ENCODE results near the gene PRR3. TPM values are rescaled to one million over a fixed set of nuclear protein-coding genes. Genes with fewer than 3 reads are reported as not detected.

Gene PRR3
- total and polyA plus RNA-seq, 2 of the 13 experiments (the other 11 are each of a cell fraction or from before 2014, with no cell fraction given), result 14.6 to 21.2 TPM

DNA sequence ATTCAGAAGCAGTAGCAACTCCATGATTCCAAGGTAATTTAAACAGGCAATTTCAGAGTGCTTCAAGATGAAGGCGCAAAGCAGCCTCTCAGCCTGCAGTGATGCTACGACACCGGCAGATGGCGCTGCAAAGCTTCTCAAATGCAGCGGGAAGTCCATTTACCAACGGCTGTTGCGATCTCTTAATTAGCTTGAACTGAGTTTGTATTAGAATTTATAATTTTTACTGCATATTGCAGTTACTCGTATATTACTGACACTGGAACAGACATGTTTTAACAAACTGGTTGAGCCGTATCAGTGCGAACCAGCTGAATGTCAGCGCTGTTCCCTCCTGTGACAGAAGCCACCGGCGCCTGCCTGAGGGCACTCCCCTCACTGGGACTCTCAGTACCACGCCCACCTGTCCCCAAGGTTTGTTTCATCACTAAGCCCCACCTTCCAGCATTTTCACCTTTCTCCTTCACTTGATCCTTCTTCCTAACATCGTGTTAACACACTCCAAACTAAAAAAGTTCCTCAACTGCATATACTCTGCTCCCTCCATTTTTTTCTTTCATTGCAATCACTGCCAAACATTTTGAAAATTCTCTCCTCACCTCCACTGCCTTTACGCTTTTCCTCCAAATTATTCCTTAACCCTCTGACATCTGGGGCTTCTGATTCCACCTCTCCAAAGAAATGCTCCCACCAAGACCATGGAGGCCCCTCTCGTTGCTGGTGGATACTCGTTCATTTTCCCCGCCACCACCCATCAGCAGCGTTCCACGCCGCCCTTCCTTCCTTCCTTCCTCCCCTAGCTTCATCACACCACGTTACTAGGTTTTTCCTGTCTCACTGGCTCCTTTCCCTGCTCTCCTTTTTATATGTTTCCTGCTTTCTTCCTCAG lies 15.3 kb upstream of the PRR3 start (continued):
- TF ChIP-seq PRPF4 (IDR thresholded peaks at IDR 0.05; ENCODE audit: low read depth, low read length, poor library complexity, severe bottlenecking), result no peak
- no peak for TF ChIP-seq PCBP2 (optimal IDR thresholded peaks at IDR 0.05; ENCODE audit: low read depth, low read length, poor library complexity, severe bottlenecking)
- TF ChIP-seq RBFOX2 (IDR thresholded peaks at IDR 0.05; ENCODE audit: low read depth, low read length), result no peak
- 0 out of 2 replicates have a peak, but pooled peaks have one; percentile 21 for TF ChIP-seq HIC2 (CRISPR knock-in tag; IDR thresholded peaks at IDR 0.05; ENCODE audit: low read depth)
- TF ChIP-seq KMT2B (CRISPR knock-in tag; IDR thresholded peaks at IDR 0.05), result 0 out of 2 replicates have a peak, but pooled peaks have one; percentile 34
- TF ChIP-seq POLR2AphosphoS5 (IDR thresholded peaks at IDR 0.05; ENCODE audit: low read depth, low read length), result no peak
- peak; percentile 87; the same call in 1 of the 2 replicates for TF ChIP-seq KDM2A (CRISPR knock-in tag; IDR thresholded peaks at IDR 0.05; ENCODE audit: borderline replicate concordance, low read depth)
- no peak for TF ChIP-seq ZNF737 (CRISPR knock-in tag; IDR thresholded peaks at IDR 0.05; ENCODE audit: borderline replicate concordance)
- TF ChIP-seq, protein P1, sequence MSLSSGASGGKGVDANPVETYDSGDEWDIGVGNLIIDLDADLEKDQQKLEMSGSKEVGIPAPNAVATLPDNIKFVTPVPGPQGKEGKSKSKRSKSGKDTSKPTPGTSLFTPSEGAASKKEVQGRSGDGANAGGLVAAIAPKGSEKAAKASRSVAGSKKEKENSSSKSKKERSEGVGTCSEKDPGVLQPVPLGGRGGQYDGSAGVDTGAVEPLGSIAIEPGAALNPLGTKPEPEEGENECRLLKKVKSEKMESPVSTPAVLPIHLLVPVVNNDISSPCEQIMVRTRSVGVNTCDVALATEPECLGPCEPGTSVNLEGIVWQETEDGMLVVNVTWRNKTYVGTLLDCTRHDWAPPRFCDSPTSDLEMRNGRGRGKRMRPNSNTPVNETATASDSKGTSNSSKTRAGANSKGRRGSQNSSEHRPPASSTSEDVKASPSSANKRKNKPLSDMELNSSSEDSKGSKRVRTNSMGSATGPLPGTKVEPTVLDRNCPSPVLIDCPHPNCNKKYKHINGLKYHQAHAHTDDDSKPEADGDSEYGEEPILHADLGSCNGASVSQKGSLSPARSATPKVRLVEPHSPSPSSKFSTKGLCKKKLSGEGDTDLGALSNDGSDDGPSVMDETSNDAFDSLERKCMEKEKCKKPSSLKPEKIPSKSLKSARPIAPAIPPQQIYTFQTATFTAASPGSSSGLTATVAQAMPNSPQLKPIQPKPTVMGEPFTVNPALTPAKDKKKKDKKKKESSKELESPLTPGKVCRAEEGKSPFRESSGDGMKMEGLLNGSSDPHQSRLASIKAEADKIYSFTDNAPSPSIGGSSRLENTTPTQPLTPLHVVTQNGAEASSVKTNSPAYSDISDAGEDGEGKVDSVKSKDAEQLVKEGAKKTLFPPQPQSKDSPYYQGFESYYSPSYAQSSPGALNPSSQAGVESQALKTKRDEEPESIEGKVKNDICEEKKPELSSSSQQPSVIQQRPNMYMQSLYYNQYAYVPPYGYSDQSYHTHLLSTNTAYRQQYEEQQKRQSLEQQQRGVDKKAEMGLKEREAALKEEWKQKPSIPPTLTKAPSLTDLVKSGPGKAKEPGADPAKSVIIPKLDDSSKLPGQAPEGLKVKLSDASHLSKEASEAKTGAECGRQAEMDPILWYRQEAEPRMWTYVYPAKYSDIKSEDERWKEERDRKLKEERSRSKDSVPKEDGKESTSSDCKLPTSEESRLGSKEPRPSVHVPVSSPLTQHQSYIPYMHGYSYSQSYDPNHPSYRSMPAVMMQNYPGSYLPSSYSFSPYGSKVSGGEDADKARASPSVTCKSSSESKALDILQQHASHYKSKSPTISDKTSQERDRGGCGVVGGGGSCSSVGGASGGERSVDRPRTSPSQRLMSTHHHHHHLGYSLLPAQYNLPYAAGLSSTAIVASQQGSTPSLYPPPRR (CRISPR knock-in tag; IDR thresholded peaks at IDR 0.05; ENCODE audit: borderline replicate concordance), result no peak
- TF ChIP-seq THAP9 (CRISPR knock-in tag; IDR thresholded peaks at IDR 0.05; ENCODE audit: borderline replicate concordance), result 0 out of 2 replicates have a peak, but pooled peaks have one; percentile 17
- TF ChIP-seq SRSF4 (IDR thresholded peaks at IDR 0.05; ENCODE audit: low read depth, low read length, poor library complexity, severe bottlenecking), result no peak
- TF ChIP-seq SRSF9 (IDR thresholded peaks at IDR 0.05; ENCODE audit: borderline replicate concordance, insufficient read depth, low read depth, low read length, poor library complexity, severe bottlenecking), result no peak
- no peak for TF ChIP-seq NRL (CRISPR knock-in tag; IDR thresholded peaks at IDR 0.05; ENCODE audit: borderline replicate concordance)
- TF ChIP-seq U2AF1 (optimal IDR thresholded peaks at IDR 0.05; ENCODE audit: low read depth, low read length), result no peak
- TF ChIP-seq ZNF720 (CRISPR knock-in tag; IDR thresholded peaks at IDR 0.05), result no peak
- peak; percentile 50 for TF ChIP-seq GATAD2A (CRISPR knock-in tag; IDR thresholded peaks at IDR 0.05)
- TF ChIP-seq, protein P2, sequence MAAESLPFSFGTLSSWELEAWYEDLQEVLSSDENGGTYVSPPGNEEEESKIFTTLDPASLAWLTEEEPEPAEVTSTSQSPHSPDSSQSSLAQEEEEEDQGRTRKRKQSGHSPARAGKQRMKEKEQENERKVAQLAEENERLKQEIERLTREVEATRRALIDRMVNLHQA (CRISPR knock-in tag; IDR thresholded peaks at IDR 0.05), result no peak
- peak; percentile 8; the same call in 1 of the 2 replicates for TF ChIP-seq RFX5 (IDR thresholded peaks at IDR 0.05; ENCODE audit: low read depth, low read length)
